Measurements from ENCODE around the gene ELL3.

The ELL3 gene

DNA sequence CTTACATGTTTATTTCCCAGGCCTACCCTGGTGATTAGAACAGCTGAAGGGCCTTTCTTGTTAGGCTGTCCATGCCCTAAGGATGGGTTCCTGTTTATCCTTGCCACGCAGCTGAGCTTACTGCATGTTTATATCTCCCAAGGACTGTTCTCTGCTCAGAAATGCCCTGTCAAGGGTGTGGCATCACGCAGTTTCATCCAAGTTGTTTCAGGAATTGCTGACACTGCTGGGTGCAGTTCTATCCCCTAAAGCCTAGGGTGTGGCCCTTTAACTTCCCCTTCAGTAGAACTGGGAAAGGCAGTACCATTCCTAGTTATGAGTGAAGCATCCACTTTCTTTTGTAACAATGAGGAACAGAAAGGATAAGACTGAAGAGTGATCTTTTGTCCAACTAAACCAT, 5.0 kb downstream of the ELL3 start:
- peaks cover 38 to 72% (median 62%) of the 10 kb centered on the region in 3 donors for H3K36me3 ChIP-seq
- no peak overlapping the region for H3K4me3 ChIP-seq
- intact Hi-C loops (cut with DNase I; ENCODE audit: low total_unique reads) = loop anchor here (10.0 kb wide), 1 partner anchor 257 kb away; the partner anchor contains the start of gene MAP1A
- DNase-seq = peak in 1 of 2 donors; percentile 47
- no peaks in the 10 kb centered on the region for H3K27me3 ChIP-seq
- H3K4me1 ChIP-seq = peaks cover 0 to 16% (median 10%) of the 10 kb centered on the region in 4 donors
- no peak overlapping the region for H3K27ac ChIP-seq
- H3K9me3 ChIP-seq = no peaks in the 10 kb centered on the region
- TF ChIP-seq, protein P1, sequence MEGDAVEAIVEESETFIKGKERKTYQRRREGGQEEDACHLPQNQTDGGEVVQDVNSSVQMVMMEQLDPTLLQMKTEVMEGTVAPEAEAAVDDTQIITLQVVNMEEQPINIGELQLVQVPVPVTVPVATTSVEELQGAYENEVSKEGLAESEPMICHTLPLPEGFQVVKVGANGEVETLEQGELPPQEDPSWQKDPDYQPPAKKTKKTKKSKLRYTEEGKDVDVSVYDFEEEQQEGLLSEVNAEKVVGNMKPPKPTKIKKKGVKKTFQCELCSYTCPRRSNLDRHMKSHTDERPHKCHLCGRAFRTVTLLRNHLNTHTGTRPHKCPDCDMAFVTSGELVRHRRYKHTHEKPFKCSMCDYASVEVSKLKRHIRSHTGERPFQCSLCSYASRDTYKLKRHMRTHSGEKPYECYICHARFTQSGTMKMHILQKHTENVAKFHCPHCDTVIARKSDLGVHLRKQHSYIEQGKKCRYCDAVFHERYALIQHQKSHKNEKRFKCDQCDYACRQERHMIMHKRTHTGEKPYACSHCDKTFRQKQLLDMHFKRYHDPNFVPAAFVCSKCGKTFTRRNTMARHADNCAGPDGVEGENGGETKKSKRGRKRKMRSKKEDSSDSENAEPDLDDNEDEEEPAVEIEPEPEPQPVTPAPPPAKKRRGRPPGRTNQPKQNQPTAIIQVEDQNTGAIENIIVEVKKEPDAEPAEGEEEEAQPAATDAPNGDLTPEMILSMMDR (IDR thresholded peaks at IDR 0.05) = no peak

DNA sequence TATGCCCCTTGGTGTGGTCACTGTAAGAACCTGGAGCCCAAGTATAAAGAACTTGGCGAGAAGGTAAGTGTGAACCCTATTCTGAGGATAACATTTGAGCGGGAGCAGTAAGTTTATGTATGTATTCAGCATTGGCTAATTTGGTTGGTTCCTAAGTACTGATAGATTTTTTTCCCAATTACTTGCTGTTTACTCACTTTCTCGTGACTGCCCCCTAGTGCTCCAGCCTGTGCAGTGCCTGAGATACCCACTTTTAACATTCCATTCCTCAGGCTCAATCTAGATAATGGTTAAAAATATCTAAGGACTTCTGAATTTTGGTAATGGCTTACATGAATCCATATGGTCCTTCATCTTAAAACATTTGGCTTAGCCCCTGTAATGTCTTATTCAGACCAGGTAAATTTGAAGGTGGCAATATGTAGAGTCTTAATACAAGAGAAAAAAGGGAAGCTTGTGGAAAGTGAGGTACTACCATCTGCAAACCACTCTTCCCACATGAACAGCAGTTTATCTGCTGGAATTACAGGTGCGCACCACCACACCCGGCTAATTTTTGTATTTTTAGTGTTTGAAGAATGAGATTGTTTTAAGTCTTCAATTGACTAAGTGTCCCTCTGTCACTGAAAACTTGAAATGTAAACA, 7.1 kb downstream of the ELL3 start:
- Histone ChIP-seq H3K27ac (no peak overlapping the region), H3K4me3 (no peak overlapping the region), H3K27me3 (no peaks in the 10 kb centered on the region), H3K36me3 (peaks cover 58 to 93% (median 82%) of the 10 kb centered on the region in 3 donors), H3K4me1 (no peaks in the 10 kb centered on the region), H3K9me3 (no peaks in the 10 kb centered on the region)
- DNase-seq = peak in 1 of 2 donors; percentile 71
- intact Hi-C loops (cut with DNase I; ENCODE audit: low total_unique reads) = loop anchor here (10.0 kb wide), 1 partner anchor 255 kb away; the partner anchor contains the start of gene MAP1A
- TF ChIP-seq, protein P1 (IDR thresholded peaks at IDR 0.05) = peak; percentile 62 to 76

DNA sequence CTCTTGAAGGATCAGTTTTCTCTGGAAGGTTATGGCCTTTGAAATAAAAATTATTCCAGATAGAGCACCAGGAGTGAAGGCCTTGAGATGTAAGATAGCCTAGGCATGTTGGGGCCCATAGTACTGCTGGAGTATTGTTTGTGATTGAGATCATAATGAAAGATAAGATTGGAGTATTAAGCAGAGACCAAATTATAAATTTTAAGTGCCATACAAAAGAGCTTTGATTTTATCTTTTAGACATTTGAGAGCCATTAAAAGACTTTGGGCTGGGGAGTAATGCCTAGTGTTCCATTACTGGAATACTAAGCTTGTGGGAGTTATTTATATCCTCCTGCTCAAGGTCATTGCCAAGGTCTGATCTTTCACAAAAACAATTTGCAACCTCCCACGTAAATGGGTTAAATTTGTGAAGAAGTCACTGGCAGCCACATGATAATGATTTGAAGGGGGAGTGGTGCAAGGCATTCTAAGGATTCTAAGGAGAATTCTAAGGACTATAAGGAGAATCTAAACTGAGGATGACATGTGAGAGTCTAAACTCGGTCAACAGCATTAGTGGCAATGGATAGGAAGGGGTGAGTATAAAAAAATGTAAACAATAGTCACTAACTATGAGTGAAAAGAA, 12.8 kb downstream of the ELL3 start:
- intact Hi-C loops (cut with DNase I; ENCODE audit: low total_unique reads) = no loop called here
- no peak overlapping the region for H3K4me3 ChIP-seq
- TF ChIP-seq, protein P1 (IDR thresholded peaks at IDR 0.05) = no peak
- H3K36me3 ChIP-seq = peaks cover 71 to 97% (median 92%) of the 10 kb centered on the region in 3 donors
- no peaks in the 10 kb centered on the region for H3K9me3 ChIP-seq
- DNase-seq = no peak
- H3K27ac ChIP-seq = no peak overlapping the region
- H3K4me1 ChIP-seq = peaks cover 0 to 5% (median 0%) of the 10 kb centered on the region in 4 donors
- H3K27me3 ChIP-seq = no peaks in the 10 kb centered on the region

DNA sequence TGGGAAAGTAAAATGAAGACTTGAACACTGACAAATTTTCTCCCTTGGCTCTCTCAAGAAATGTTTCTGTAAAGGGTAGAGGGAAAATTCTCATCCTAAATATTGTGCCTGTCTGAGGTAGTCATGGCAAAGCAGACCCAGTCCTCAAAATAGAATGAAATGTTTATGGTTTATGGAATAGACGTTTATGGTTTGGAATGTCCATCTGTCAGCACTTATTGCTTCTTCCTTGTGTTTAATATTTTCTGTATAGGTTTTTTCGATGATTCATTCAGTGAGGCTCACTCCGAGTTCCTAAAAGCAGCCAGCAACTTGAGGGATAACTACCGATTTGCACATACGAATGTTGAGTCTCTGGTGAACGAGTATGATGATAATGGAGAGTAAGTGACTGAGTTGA, 13.9 kb downstream of the ELL3 start:
- no peak overlapping the region for H3K27ac ChIP-seq
- H3K27me3 ChIP-seq = no peaks in the 10 kb centered on the region
- no peaks in the 10 kb centered on the region for H3K9me3 ChIP-seq
- no peak overlapping the region for H3K4me3 ChIP-seq
- no peak for DNase-seq
- H3K36me3 ChIP-seq = peaks cover 71 to 97% (median 87%) of the 10 kb centered on the region in 3 donors
- H3K4me1 ChIP-seq = peaks cover 0 to 5% (median 0%) of the 10 kb centered on the region in 4 donors
- intact Hi-C loops (cut with DNase I; ENCODE audit: low total_unique reads) = no loop called here
- TF ChIP-seq, protein P1 (IDR thresholded peaks at IDR 0.05) = no peak

DNA sequence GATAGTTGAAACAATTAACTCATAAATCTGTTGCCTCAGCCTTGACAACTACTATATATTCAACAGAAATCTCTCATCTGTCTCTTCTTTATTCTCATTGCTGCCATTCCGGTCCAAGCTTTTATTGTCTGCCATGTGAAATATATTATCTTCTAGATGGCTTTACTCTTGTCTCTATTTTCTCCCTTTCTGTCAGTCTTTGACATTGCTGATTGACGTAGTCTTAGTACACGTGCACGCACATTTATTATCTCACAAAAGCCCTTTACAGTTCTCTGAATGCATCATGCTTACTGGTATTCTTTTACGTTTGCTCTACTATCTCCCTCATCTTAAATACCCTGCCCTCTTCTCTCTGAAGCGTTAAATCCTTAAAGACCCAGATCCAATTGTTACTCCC, 24.9 kb downstream of the ELL3 start:
- no peak for DNase-seq
- Histone ChIP-seq H3K36me3 (peaks cover 16 to 32% (median 25%) of the 10 kb centered on the region in 3 donors), H3K27me3 (no peaks in the 10 kb centered on the region), H3K4me1 (peaks cover 0 to 45% (median 38%) of the 10 kb centered on the region in 4 donors), H3K4me3 (no peak overlapping the region), H3K9me3 (no peaks in the 10 kb centered on the region), H3K27ac (no peak overlapping the region)
- TF ChIP-seq, protein P1 (IDR thresholded peaks at IDR 0.05) = no peak
- intact Hi-C loops (cut with DNase I; ENCODE audit: low total_unique reads) = no loop called here

All from tibial artery (tissue), 4 donors.